GM12878 (cell line): ENCODE measurements around the gene GAP43. TPM values are rescaled to one million over a fixed set of nuclear protein-coding genes. Genes with fewer than 3 reads are reported as not detected.

Source experiments
- ATAC-seq: fragments of 200-7000 bp; cut with Tn5 transposase; 3 replicates; pipeline ENCODE4 v1.9.1; 2020; ENCODE audit warnings: mild to moderate bottlenecking, moderate library complexity
- BruUV-seq: library from RNA; stranded (reverse); fragments of 400-500 nt; replicated peaks from 2 replicates; lab custom pipeline; 2021; lab: Mats Ljungman, UMichigan
- CTCF ChIA-PET: fragments of 300-600 bp; sonication (Branson Sonifier 250); formaldehyde crosslinking; extraction: SDS; loops from one replicate; lab custom pipeline; 2021; ENCODE audit warnings: inconsistent platforms; lab: Yijun Ruan, JAX
- POLR2A ChIA-PET: fragments of 350-600 bp; formaldehyde crosslinking; extraction: SDS; loops from one replicate; lab custom pipeline; 2021; ENCODE audit warnings: inconsistent platforms; lab: Charles Lee
- RAD21 ChIA-PET: fragments of 300-600 bp; sonication (Branson Sonifier 250); formaldehyde crosslinking; loops from one replicate; lab custom pipeline; 2023; ENCODE audit warnings: antibody characterized with exemption; ENCODE audit not compliant: unreplicated experiment; lab: Charles Lee
- SMC1A ChIA-PET: fragments of 300-600 bp; sonication (Branson Sonifier 250); formaldehyde crosslinking; loops from one replicate; lab custom pipeline; 2023; ENCODE audit not compliant: unreplicated experiment, uncharacterized antibody; lab: Charles Lee
- DNase-seq: peaks from one replicate; pipeline ENCODE4 v3.0.0-alpha.2; 2011; ENCODE audit warnings: low read depth, low spot score
- FAIRE-seq: peaks from 3 replicates; lab custom pipeline; 2011; peaks lifted over from hg19 to GRCh38; lab: Jason Lieb, UNC
- H2AFZ ChIP-seq: 2 replicates; pipeline ENCODE4 v1.6.0; 2011; ENCODE audit warnings: low read depth, low read length, control low read depth; ENCODE audit not compliant: control insufficient read depth
- H3K27ac ChIP-seq: 2 replicates; pipeline ENCODE4 v1.5.1; 2011; ENCODE audit warnings: control low read depth; ENCODE audit not compliant: control insufficient read depth, insufficient read depth
- H3K27me3 ChIP-seq, 2 experiments: replicated peaks in 1 of 2; 2 replicates each; pipeline versions ENCODE4 v1.6.0 to v1.6.1; 2011; ENCODE audit warnings: low read length in 1 of 2; ENCODE audit not compliant: control insufficient read depth in 2 of 2, insufficient read depth in 2 of 2
- H3K36me3 ChIP-seq, 2 experiments: 2 replicates each; pipeline ENCODE4 v1.5.1; 2011; ENCODE audit warnings: low read length in 1 of 2; ENCODE audit not compliant: control insufficient read depth in 2 of 2, insufficient read depth in 2 of 2
- H3K4me1 ChIP-seq: 2 replicates; pipeline ENCODE4 v1.6.1; 2011; ENCODE audit warnings: mild to moderate bottlenecking, low read length, moderate library complexity, mixed read lengths; ENCODE audit not compliant: control insufficient read depth, insufficient read depth
- H3K4me2 ChIP-seq: 2 replicates; pipeline ENCODE4 v1.6.0; 2011; ENCODE audit warnings: control low read depth; ENCODE audit not compliant: control insufficient read depth, insufficient read depth
- H3K4me3 ChIP-seq: fragments of 200-600 bp; sonication (generic); 2 replicates; pipeline ENCODE4 v1.5.1; 2016
- H3K79me2 ChIP-seq: 2 replicates; pipeline ENCODE4 v1.6.0; 2011; ENCODE audit warnings: low read length; ENCODE audit not compliant: control insufficient read depth, insufficient read depth
- H3K9ac ChIP-seq: 2 replicates; pipeline ENCODE4 v1.8.0; 2011; ENCODE audit warnings: low read length, control low read depth, mixed read lengths; ENCODE audit not compliant: control insufficient read depth, insufficient read depth
- H3K9me3 ChIP-seq: replicated peaks from 3 replicates; pipeline ENCODE4 v1.5.1; 2011; ENCODE audit warnings: mild to moderate bottlenecking, low read length; ENCODE audit not compliant: control insufficient read depth, insufficient read depth
- H4K20me1 ChIP-seq: 2 replicates; pipeline ENCODE4 v1.6.0; 2011; ENCODE audit not compliant: control insufficient read depth, insufficient read depth
- POLR2AphosphoS5 ChIP-seq: IDR thresholded peaks from 2 replicates; pipeline ENCODE4 v1.6.1; 2011; ENCODE audit warnings: mild to moderate bottlenecking, low read length, inconsistent platforms
- RELA ChIP-seq: fragments of 450-650 bp; IDR thresholded peaks from 2 replicates; pipeline ENCODE4 v1.8.0; 2014; ENCODE audit warnings: borderline replicate concordance; ENCODE audit not compliant: partially characterized antibody
- WGBS: methylation state at CpG from one replicate; pipeline ENCODE4 v1.1.6; 2016; ENCODE audit warnings: low lambda C conversion rate; ENCODE audit not compliant: insufficient replicate concordance, insufficient coverage; ENCODE audit errors: missing lambda C conversion rate; 5-methylcytosine and 5-hydroxymethylcytosine counted together
- in situ Hi-C: fragments of 300-500 bp; cut with MboI; formaldehyde crosslinking; loops from 9 replicates; pipeline ENCODE4 v1.14.3; 2018; ENCODE audit warnings: mixed read lengths
- intact Hi-C: fragments of 100-400 bp; cut with micrococcal nuclease; formaldehyde crosslinking; loops from one replicate; pipeline ENCODE4 v1.14.2; 2022; ENCODE audit not compliant: unreplicated experiment
- polyA plus RNA-seq, 11 experiments: library from polyadenylated mRNA; depleted of rRNA in 4 of 11; unstranded in 6 of 11; stranded (reverse) in 5 of 11; fragments of >200 nt; fragmentation: Nextera tagmentation in 4 of 11; fragmentation: Illumina TruSeq in 1 of 11; extraction: Ambion mirVana in 4 of 11; extraction: Trizol in 1 of 11; gene quantifications; 1 replicate in 1 of 11; 2 replicates in 10 of 11; pipeline versions ENCODE4 v1.2.1 to v1.2.3, GENCODE V29; 2011 to 2016; ENCODE audit warnings: inconsistent platforms in 2 of 11, missing spikeins in 2 of 11, low read depth in 1 of 11
- total RNA-seq, 4 experiments: library from RNA; depleted of rRNA in 3 of 4; stranded (reverse); fragments of >200 nt in 3 of 4; fragmentation: Illumina TruSeq in 1 of 4; extraction: Trizol in 1 of 4; gene quantifications; 2 replicates each; pipeline versions ENCODE4 v1.2.1 to v1.2.3, GENCODE V29; 2013 to 2021
- TF ChIP-seq, protein P1 (sequence below): fragments of 150-350 bp; IDR thresholded peaks from 2 replicates; pipeline ENCODE4 v1.6.1; 2014; ENCODE audit warnings: mild to moderate bottlenecking, low read depth, low read length
- TF ChIP-seq, protein P2 (sequence below): fragments of 450-650 bp; IDR thresholded peaks from 2 replicates; pipeline ENCODE4 v1.6.1; 2018; ENCODE audit warnings: borderline replicate concordance, mild to moderate bottlenecking; ENCODE audit not compliant: partially characterized antibody

The GAP43 gene
- total and polyA plus RNA-seq, 10 of the 15 experiments (the other 5 are each of a cell fraction or from before 2014, with no cell fraction given), result 0.06 to 0.16 TPM; not detected in 8

- H3K4me1 ChIP-seq, result no peaks in the 10 kb centered on the region
- WGBS, result 0% methylated on average over 1 of the region's 1 CpG
- H3K79me2 ChIP-seq, result no peaks in the 10 kb centered on the region
- no peak overlapping the region for H3K27ac ChIP-seq
- no peaks in the 10 kb centered on the region for H3K36me3 ChIP-seq
- intact Hi-C loops (no loop called here), in situ Hi-C loops (no loop called here)
- peaks cover 0 to 1% of the 10 kb centered on the region in 2 experiments; a peak in 1 of 4 replicates for H3K27me3 ChIP-seq
- no peaks in the 10 kb centered on the region for H3K9me3 ChIP-seq
- ChIA-PET POLR2A (no interaction called here), CTCF (no interaction called here), SMC1A (no interaction called here), RAD21 (no interaction called here)
- TF ChIP-seq POLR2AphosphoS5 (no peak), RELA (no peak)
- TF ChIP-seq, protein P1, sequence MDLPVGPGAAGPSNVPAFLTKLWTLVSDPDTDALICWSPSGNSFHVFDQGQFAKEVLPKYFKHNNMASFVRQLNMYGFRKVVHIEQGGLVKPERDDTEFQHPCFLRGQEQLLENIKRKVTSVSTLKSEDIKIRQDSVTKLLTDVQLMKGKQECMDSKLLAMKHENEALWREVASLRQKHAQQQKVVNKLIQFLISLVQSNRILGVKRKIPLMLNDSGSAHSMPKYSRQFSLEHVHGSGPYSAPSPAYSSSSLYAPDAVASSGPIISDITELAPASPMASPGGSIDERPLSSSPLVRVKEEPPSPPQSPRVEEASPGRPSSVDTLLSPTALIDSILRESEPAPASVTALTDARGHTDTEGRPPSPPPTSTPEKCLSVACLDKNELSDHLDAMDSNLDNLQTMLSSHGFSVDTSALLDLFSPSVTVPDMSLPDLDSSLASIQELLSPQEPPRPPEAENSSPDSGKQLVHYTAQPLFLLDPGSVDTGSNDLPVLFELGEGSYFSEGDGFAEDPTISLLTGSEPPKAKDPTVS, result no peak
- TF ChIP-seq, protein P2, sequence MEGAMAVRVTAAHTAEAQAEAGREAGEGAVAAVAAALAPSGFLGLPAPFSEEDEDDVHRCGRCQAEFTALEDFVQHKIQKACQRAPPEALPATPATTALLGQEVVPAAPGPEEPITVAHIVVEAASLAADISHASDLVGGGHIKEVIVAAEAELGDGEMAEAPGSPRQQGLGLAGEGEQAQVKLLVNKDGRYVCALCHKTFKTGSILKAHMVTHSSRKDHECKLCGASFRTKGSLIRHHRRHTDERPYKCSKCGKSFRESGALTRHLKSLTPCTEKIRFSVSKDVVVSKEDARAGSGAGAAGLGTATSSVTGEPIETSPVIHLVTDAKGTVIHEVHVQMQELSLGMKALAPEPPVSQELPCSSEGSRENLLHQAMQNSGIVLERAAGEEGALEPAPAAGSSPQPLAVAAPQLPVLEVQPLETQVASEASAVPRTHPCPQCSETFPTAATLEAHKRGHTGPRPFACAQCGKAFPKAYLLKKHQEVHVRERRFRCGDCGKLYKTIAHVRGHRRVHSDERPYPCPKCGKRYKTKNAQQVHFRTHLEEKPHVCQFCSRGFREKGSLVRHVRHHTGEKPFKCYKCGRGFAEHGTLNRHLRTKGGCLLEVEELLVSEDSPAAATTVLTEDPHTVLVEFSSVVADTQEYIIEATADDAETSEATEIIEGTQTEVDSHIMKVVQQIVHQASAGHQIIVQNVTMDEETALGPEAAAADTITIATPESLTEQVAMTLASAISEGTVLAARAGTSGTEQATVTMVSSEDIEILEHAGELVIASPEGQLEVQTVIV, result no peak
- no TSS peak for BruUV-seq
- no peak overlapping the region for H3K9ac ChIP-seq
- DNase-seq, result no peak
- FAIRE-seq, result no peak
- H3K4me3 ChIP-seq, result no peak overlapping the region
- no peaks in the 10 kb centered on the region for H4K20me1 ChIP-seq
- H3K4me2 ChIP-seq, result no peak overlapping the region
- ATAC-seq, result no peak
- H2AFZ ChIP-seq, result no peak overlapping the region
These were observed 5.7 kb upstream of the GAP43 start for GRCh38 chr3:115617591-115617990.
